Caco-2 (cell line): ENCODE data around the gene ZSCAN5A. TPM values are rescaled to one million over a fixed set of nuclear protein-coding genes. Genes with fewer than 3 reads are reported as not detected.
"Not testable (repeated sequence)": the region's sequence is repeated elsewhere in the genome, so short reads cannot be mapped to it uniquely, and the experiment has no call there.

Experiments used
- BruUV-seq: library from RNA; stranded (reverse); fragments of 400-500 nt; replicated peaks from 2 replicates; lab custom pipeline; 2021; lab: Mats Ljungman, UMichigan
- CTCF ChIA-PET: fragments of 300-600 bp; sonication (Branson Sonifier 250); formaldehyde crosslinking; loops from one replicate; lab custom pipeline; 2022; ENCODE audit warnings: antibody characterized with exemption; lab: Charles Lee
- POLR2A ChIA-PET: fragments of 300-600 bp; sonication (Branson Sonifier 250); formaldehyde crosslinking; loops from one replicate; lab custom pipeline; 2022; ENCODE audit warnings: antibody characterized with exemption; lab: Charles Lee
- DNase-seq, 2 experiments: peaks; one replicate each; pipeline versions ENCODE4 v3.0.0 to v3.0.0-alpha.2; 2020 to 2022
- H3K27me3 ChIP-seq: replicated peaks from 2 replicates; pipeline ENCODE4 v1.6.0; 2011; ENCODE audit warnings: low read length; ENCODE audit not compliant: control insufficient read depth, insufficient read depth
- H3K36me3 ChIP-seq: 2 replicates; pipeline ENCODE4 v1.5.1; 2011; ENCODE audit warnings: low read length; ENCODE audit not compliant: control insufficient read depth, insufficient read depth
- H3K4me1 ChIP-seq: fragments of 250-450 bp; sonication (Bioruptor Pico); 2 replicates; pipeline ENCODE4 v1.5.1; 2020; ENCODE audit warnings: mild to moderate bottlenecking
- H3K4me3 ChIP-seq: 2 replicates; pipeline ENCODE4 v1.5.1; 2011; ENCODE audit warnings: low read depth, mild to moderate bottlenecking, control low read depth, low read length
- H3K9me3 ChIP-seq: fragments of 250-450 bp; sonication (Bioruptor Pico); 2 replicates; pipeline ENCODE4 v1.5.1; 2020; ENCODE audit warnings: mild to moderate bottlenecking, moderate library complexity
- H3K27ac Mint-ChIP-seq: one replicate; pipeline ENCODE4 v1.8.0; 2022; ENCODE audit warnings: mixed read lengths; ENCODE audit not compliant: unreplicated experiment
- H3K27me3 Mint-ChIP-seq: one replicate; pipeline ENCODE4 v1.8.0; 2022; ENCODE audit warnings: mixed read lengths; ENCODE audit not compliant: insufficient read depth, unreplicated experiment
- H3K36me3 Mint-ChIP-seq: one replicate; pipeline ENCODE4 v1.8.0; 2022; ENCODE audit warnings: mild to moderate bottlenecking, mixed read lengths; ENCODE audit not compliant: insufficient read depth, unreplicated experiment
- H3K4me1 Mint-ChIP-seq: one replicate; pipeline ENCODE4 v1.8.0; 2022; ENCODE audit warnings: low read depth, mixed read lengths; ENCODE audit not compliant: unreplicated experiment
- H3K4me3 Mint-ChIP-seq: one replicate; pipeline ENCODE4 v1.8.0; 2022; ENCODE audit warnings: mild to moderate bottlenecking, moderate library complexity, mixed read lengths; ENCODE audit not compliant: unreplicated experiment
- H3K9me3 Mint-ChIP-seq: one replicate; pipeline ENCODE4 v1.8.0; 2022; ENCODE audit warnings: mixed read lengths; ENCODE audit not compliant: unreplicated experiment
- intact Hi-C: fragments of 100-400 bp; cut with micrococcal nuclease; formaldehyde crosslinking; loops from one replicate; pipeline ENCODE4 v1.10.0; 2022; ENCODE audit not compliant: unreplicated experiment
- total RNA-seq: library from RNA; stranded (reverse); gene quantifications from 2 replicates; pipeline ENCODE4 v1.2.3, GENCODE V29; 2022
- TF ChIP-seq, protein P1 (sequence below), 2 experiments: fragments of 200-600 bp in 1 of 2; IDR thresholded peaks; 1 replicate in 1 of 2; 2 replicates in 1 of 2; pipeline versions ENCODE4 v1.5.1 to v1.8.0; 2011 to 2022; ENCODE audit warnings: antibody characterized with exemption in 1 of 2, control low read depth in 1 of 2, inconsistent platforms in 1 of 2, low read depth in 1 of 2, low read length in 1 of 2, mild to moderate bottlenecking in 1 of 2, moderate library complexity in 1 of 2; ENCODE audit not compliant: insufficient read depth in 1 of 2, severe bottlenecking in 1 of 2, unreplicated experiment in 1 of 2

Gene ZSCAN5A
- total RNA-seq, 1 experiment from 2014 or later: 11.3 TPM

DNA sequence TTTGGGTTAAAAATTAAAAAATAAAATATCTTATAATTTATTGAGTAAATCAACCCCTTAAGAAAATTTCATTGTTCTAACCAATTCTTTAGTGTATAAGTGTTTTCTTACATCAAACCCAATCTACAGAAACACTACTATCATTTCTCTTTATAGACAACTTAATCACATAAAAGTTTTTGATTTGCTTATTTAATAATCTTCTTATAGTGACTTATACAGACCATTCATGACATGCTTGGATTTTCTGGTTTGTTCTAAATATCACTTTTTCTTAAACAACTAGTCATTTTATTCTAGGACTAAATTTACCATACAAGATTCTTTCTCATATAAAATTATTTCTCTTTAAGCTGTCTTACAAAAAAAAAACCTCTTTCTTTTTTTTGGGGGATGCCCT, 27.3 kb upstream of the ZSCAN5A start:
- ChIA-PET POLR2A (no interaction called here), CTCF (no interaction called here)
- Mint-ChIP-seq H3K36me3 (no peaks in the 10 kb centered on the region), H3K27me3 (no peaks in the 10 kb centered on the region), H3K27ac (no peak overlapping the region), H3K4me1 (no peaks in the 10 kb centered on the region), H3K4me3 (no peak overlapping the region), H3K9me3 (peaks cover 33% of the 10 kb centered on the region)
- BruUV-seq: no TSS peak
- Histone ChIP-seq H3K4me1 (no peaks in the 10 kb centered on the region), H3K9me3 (peaks cover 9% of the 10 kb centered on the region), H3K36me3 (no peaks in the 10 kb centered on the region), H3K27me3 (no peaks in the 10 kb centered on the region), H3K4me3 (no peak overlapping the region)
- intact Hi-C loops: no loop called here
- TF ChIP-seq, protein P1, sequence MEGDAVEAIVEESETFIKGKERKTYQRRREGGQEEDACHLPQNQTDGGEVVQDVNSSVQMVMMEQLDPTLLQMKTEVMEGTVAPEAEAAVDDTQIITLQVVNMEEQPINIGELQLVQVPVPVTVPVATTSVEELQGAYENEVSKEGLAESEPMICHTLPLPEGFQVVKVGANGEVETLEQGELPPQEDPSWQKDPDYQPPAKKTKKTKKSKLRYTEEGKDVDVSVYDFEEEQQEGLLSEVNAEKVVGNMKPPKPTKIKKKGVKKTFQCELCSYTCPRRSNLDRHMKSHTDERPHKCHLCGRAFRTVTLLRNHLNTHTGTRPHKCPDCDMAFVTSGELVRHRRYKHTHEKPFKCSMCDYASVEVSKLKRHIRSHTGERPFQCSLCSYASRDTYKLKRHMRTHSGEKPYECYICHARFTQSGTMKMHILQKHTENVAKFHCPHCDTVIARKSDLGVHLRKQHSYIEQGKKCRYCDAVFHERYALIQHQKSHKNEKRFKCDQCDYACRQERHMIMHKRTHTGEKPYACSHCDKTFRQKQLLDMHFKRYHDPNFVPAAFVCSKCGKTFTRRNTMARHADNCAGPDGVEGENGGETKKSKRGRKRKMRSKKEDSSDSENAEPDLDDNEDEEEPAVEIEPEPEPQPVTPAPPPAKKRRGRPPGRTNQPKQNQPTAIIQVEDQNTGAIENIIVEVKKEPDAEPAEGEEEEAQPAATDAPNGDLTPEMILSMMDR (IDR thresholded peaks at IDR 0.05; ENCODE audit: insufficient read depth in 1 of 2, low read depth in 1 of 2, low read length in 1 of 2, severe bottlenecking in 1 of 2, unreplicated experiment in 1 of 2): no peak
- DNase-seq: no peak

DNA sequence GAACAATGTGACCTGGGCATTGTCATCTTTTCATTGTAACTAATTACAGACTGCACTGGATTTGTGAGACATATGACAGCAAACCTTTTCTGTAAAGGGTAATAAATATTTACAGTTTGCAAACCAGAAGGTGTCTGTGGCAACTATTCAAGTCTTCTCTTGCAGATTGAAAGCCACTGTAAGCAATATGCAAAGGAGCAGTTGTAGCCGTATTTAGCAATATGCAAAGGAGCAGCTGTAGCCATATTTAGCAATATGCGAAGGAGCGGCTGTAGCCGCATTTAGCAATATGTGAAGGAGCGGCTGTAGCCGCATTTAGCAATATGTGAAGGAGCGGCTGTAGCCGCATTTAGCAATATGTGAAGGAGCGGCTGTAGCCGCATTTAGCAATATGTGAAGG, 24.4 kb upstream of the ZSCAN5A start:
- CTCF ChIA-PET: not testable (repeated sequence)

DNA sequence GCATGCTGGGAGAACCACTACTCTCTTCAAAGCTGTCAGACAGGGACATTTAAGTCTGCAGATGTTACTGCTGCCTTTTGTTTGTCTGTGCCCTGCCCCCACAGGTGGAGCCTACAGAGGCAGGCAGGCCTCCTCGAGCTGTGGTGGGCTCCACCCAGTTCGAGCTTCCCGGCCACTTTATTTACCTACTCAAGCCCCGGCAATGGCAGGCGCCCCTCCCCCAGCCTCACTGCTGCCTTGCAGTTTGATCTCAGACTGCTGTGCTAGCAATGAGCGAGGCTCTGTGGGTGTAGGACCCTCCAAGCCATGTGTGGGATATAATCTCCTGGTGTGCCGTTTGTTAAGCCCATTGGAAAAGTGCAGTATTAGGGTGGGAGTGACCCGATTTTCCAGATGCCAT, 22.4 kb upstream of the ZSCAN5A start:
- H3K36me3 Mint-ChIP-seq, H3K27ac Mint-ChIP-seq, BruUV-seq, CTCF ChIA-PET, H3K9me3 ChIP-seq, DNase-seq, intact Hi-C loops, H3K4me1 ChIP-seq, H3K4me3 ChIP-seq, H3K4me3 Mint-ChIP-seq, H3K27me3 Mint-ChIP-seq, POLR2A ChIA-PET, H3K4me1 Mint-ChIP-seq, H3K36me3 ChIP-seq, H3K27me3 ChIP-seq: not testable (repeated sequence)
- H3K9me3 Mint-ChIP-seq: peaks cover 19% of the 10 kb centered on the region

More for the DNA sequence above, 24.4 kb upstream of the ZSCAN5A start:
- H3K4me1 Mint-ChIP-seq, DNase-seq, POLR2A ChIA-PET, H3K9me3 ChIP-seq, H3K27me3 ChIP-seq, H3K4me3 Mint-ChIP-seq, H3K36me3 ChIP-seq, intact Hi-C loops, H3K36me3 Mint-ChIP-seq, BruUV-seq, H3K4me3 ChIP-seq, H3K27me3 Mint-ChIP-seq, H3K4me1 ChIP-seq, H3K27ac Mint-ChIP-seq: not testable (repeated sequence)
- H3K9me3 Mint-ChIP-seq: peaks cover 22% of the 10 kb centered on the region

DNA sequence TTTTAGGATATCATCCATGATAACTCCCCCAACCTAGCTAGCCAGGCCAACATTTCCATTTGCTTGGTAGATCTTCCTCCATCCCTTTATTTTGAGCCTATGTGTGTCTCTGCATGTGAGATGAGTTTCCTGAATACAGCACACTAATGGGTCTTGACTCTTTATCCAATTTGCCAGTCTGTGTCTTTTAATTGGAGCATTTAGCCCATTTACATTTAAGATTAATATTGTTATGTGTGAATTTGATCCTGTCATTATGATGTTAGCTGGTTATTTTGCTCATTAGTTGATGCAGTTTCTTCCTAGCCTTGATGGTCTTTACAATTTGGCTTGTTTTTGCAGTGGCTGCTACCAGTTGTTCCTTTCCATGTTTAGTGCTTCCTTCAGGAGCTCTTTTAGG, 20.7 kb upstream of the ZSCAN5A start:
- H3K36me3 Mint-ChIP-seq, BruUV-seq, intact Hi-C loops, H3K36me3 ChIP-seq, DNase-seq, H3K4me3 Mint-ChIP-seq, H3K27ac Mint-ChIP-seq, H3K27me3 Mint-ChIP-seq, H3K9me3 ChIP-seq, H3K27me3 ChIP-seq, POLR2A ChIA-PET, H3K4me1 ChIP-seq, H3K4me1 Mint-ChIP-seq, H3K4me3 ChIP-seq: not testable (repeated sequence)
- peaks cover 11% of the 10 kb centered on the region for H3K9me3 Mint-ChIP-seq
- CTCF ChIA-PET: interaction anchor here (0.6 kb wide), 1 partner anchor 82 kb away, joined by 4 read pairs; no protein-coding TSS in a partner anchor
